ENCODE results near the gene CHRD.
A peak's percentile ranks its signal among the peaks of the same experiment; 100 is the strongest.

CHRD gene

DNA sequence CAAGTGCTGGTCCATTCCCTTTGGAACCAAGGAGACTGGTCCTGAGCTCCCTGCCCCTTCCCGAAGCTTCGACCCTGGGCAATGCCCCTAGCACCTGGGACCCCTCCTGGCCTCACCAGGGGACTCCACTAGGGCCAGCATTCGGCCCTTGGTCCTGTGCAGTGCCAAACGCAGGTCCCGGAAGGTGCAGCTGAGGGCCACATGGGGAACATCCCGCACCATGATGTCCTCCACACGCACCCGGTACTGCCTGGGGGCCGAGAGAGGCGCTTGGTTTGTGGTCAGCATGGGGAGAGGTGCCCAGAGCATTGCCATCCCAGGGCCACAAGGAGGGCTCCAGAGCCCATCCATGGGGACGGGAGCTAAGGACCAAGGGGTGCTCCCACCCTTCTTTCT is 26.3 kb upstream of the CHRD start:
- no peak overlapping the region for H3K27ac ChIP-seq
- TF ChIP-seq, protein P1, sequence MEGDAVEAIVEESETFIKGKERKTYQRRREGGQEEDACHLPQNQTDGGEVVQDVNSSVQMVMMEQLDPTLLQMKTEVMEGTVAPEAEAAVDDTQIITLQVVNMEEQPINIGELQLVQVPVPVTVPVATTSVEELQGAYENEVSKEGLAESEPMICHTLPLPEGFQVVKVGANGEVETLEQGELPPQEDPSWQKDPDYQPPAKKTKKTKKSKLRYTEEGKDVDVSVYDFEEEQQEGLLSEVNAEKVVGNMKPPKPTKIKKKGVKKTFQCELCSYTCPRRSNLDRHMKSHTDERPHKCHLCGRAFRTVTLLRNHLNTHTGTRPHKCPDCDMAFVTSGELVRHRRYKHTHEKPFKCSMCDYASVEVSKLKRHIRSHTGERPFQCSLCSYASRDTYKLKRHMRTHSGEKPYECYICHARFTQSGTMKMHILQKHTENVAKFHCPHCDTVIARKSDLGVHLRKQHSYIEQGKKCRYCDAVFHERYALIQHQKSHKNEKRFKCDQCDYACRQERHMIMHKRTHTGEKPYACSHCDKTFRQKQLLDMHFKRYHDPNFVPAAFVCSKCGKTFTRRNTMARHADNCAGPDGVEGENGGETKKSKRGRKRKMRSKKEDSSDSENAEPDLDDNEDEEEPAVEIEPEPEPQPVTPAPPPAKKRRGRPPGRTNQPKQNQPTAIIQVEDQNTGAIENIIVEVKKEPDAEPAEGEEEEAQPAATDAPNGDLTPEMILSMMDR (conservative IDR thresholded peaks at IDR 0.05), result no peak
- no peak for TF ChIP-seq ZFX (IDR thresholded peaks at IDR 0.05)

DNA sequence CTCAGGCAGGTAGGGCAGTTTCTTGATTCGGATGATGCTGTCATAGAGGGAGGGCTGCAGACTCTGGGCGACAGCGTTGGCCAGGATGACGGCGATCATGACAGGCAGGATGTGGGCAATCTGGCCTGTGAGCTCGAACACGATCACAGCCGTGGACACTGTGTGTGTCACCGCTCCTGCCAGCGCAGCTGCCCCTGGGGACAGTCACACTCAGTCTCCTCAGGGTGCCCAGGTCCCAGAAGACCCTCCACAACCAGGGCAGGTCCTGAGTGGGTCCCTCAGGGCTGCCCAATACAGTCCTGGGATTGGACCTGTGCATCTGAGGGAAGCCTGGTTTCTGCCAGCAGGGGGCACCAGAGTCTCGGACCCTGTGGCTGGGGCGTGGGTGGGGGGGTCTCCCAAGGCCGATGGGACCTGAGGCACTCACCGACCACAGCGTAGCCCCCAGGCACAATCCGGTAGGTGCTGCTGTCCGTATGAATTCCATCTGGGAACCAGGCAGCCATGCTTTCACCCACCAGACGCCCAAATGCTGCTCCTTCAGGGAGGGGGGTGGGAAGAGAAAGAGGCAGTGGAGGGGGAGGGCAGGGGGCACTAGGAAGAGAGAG is 25.6 kb upstream of the CHRD start:
- no peak overlapping the region for H3K27ac ChIP-seq

DNA sequence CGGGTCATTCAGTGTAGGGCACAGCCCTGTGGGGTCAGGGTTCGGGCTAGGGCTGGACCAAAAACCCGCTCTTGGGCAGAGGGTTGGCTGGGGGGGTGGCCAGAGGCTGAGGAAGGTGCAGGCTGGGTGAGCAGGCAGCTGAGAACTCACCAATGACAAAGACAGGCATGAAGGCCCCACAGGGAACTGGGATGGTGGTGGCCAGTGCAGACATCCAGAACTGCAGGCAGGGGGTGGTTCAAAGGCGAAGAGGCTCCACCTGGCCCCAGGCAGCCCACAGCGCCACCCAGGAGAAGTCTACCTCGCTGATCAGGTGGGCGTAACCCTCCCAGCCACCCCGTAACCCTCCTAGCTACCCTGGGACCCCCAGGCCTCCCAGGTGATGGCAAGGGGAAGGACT is 25.1 kb upstream of the CHRD start:
- TF ChIP-seq, protein P1 (conservative IDR thresholded peaks at IDR 0.05), result no peak
- TF ChIP-seq ZFX (IDR thresholded peaks at IDR 0.05), result no peak
- no peak overlapping the region for H3K27ac ChIP-seq

More for the DNA sequence above, 25.6 kb upstream of the CHRD start:
- TF ChIP-seq, protein P1 (conservative IDR thresholded peaks at IDR 0.05), result peak; percentile 95
- TF ChIP-seq ZFX (IDR thresholded peaks at IDR 0.05), result no peak

DNA sequence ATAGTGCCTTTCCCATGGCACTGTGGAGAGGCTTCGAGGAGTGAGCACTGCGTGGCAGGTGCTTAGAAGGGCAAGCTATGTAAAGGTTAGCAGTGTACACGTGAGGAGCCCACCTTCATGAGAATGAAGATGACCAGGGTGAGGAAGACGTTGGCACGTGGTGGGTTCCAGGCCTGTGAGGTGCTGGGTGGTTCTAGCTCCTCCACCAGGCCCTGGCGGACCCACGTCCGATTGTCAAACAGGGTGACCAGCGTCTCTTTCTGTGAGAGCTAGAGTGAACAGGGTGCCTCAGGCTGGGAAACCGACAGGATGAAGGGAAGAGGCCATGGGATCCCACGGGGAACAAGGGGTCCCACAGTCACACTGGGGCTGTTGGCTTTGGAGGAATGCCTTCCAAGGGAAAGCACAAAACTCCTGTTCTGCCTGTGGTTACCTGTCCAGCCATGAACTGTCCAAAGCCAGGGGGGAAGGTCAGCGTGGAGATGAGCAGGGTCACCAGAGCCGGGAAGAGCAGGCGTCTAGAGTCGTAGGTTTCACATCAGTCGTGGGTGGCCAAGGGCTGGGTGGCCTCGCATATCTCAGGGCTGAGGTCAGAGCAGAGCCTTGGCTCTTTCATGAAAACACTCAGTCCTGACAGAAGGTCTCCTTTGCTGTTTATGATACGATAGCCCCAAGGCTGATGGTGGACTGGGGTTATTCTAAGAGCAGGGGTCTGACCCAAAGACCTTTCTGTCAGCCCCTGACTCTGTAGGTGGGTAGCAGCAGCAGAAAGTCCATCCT is 24.4 kb upstream of the CHRD start:
- no peak overlapping the region for H3K27ac ChIP-seq
- TF ChIP-seq ZFX (IDR thresholded peaks at IDR 0.05), result no peak
- TF ChIP-seq, protein P1 (conservative IDR thresholded peaks at IDR 0.05), result no peak

DNA sequence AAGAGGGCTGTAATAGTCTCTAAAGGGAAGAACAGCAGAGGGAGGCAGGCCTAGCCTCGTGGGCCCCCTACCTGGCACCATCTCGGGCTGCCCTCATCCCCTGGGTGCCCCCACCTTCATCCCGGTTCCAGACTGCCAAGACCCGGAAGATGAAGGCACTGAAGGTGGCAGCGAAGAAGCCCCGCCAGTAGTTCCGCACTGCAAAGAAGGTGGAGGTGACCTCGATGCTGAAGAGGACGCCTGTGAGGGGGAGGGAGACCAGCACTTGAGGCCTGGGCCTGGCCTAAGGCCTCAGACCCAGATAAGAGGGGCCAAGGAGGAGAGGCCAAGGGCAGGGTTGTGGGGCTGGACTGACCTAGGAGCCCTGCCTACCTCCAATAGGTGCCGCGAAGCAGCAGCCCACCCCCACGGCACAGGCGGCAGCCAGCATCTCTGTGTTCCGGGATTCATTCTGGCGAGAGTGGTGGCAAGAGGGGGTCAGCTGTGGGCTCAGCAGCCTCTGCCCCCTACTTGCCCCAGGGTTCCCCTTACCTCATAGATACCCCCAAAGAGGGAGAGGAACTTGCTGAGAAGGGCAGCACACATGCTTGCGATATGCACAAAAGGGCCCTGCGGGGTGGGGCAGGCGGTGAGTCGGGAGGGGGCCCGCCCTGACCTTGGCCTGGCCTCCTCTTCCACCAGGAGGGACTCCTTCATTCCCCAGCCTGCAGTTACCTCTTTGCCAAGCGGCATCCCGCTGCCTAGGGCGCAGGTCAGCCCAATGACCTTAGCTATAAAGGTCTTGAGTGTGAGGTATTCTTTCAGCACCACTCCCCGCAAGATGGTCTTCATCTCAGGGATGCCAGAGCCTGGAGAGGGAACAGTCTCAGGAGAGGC is 22.4 kb upstream of the CHRD start:
- TF ChIP-seq ZFX (IDR thresholded peaks at IDR 0.05), result no peak

DNA sequence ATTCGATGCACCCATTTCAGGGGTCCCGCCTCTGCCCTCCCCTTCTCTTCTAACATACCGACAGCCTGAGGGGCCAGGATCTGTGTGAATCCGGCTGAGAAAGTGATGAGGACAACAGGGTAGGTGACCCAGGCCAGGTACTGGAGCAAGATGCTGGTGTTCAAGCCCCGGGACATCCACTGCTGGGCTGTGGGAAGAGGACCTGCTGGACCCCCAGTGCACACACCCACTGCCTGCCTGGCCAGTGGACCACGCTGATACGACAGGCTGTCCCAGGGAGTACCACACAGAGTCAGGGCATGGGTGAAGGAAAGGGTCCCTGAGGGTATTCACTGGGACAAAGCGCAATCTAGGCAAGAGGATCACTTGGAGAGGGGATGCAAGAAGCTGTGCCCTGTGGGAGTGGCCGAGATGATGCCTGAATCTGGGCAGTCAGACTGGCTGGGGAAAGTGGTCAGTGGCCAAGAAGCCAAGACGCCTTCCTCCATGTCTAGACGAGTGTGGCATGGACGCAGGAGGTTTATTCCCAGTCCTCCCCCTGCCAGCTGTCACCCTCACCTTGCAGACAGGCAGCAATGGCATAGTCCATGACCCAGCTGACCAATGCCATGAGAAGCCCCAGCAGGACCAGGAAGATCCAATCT is 21.6 kb upstream of the CHRD start:
- no peak for TF ChIP-seq ZFX (IDR thresholded peaks at IDR 0.05)
- TF ChIP-seq, protein P1 (conservative IDR thresholded peaks at IDR 0.05), result no peak
- H3K27ac ChIP-seq, result no peak overlapping the region

More for the DNA sequence above, 22.4 kb upstream of the CHRD start:
- no peak overlapping the region for H3K27ac ChIP-seq

DNA sequence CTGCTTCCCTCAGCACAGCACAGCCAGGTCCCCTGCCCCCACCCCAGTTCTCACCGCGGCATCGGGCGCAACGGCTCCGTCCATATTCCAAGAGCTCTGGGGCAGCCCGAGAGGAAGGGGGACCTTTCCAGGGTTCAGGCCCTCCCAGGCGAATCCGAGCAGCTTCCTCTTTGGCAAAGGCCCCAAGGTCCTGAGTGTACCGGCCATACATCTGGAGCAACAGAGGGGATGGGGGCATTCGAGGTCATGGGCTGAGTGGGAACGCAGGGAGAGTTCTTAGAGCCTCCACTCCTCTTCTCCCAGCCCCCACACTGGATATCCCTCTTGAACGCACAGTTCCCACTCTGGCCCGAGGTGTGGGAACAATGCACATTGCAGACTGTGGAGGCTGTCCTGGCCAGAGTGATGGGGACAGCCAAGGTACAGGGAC is 20.9 kb upstream of the CHRD start:
- H3K27ac ChIP-seq, result no peak overlapping the region
- TF ChIP-seq, protein P1 (conservative IDR thresholded peaks at IDR 0.05), result no peak
- no peak for TF ChIP-seq ZFX (IDR thresholded peaks at IDR 0.05)
